ENCODE data around the gene ARL13B. TPM values are rescaled to one million over a fixed set of nuclear protein-coding genes. Genes with fewer than 3 reads are reported as not detected.

ARL13B gene
- total and polyA plus RNA-seq, 2 of the 8 experiments (the other 6 are each of a cell fraction or from before 2014, with no cell fraction given), result 1.5 to 12.7 TPM

- Histone ChIP-seq H3K4me1 (replicated peaks in 1 of 4; ENCODE audit: control insufficient read depth in 3 of 4, insufficient read depth in 4 of 4, low read length in 3 of 4) (no peaks in the 10 kb centered on the region), H3K18ac (ENCODE audit: extremely low read depth, low read length) (no peak overlapping the region), H3K27ac (ENCODE audit: low read depth, low read length) (no peak overlapping the region), H3K36me3 (ENCODE audit: control insufficient read depth in 2 of 4, insufficient read depth in 4 of 4, low read length in 3 of 4) (no peaks in the 10 kb centered on the region), H2AK5ac (ENCODE audit: low read depth, low read length) (no peak overlapping the region), H4K20me1 (replicated peaks in 1 of 2; ENCODE audit: control insufficient read depth in 1 of 2, insufficient read depth in 2 of 2, low read length in 2 of 2) (peaks cover 0 to 1% of the 10 kb centered on the region in 2 experiments), H2BK20ac (ENCODE audit: low read length) (no peak overlapping the region), H2BK5ac (ENCODE audit: low read depth, low read length) (no peak overlapping the region), H3K56ac (replicated peaks; ENCODE audit: insufficient read length, low read depth, low read length) (no peak overlapping the region), H2BK15ac (ENCODE audit: low read length) (no peak overlapping the region), H3K23me2 (ENCODE audit: low read depth, low read length) (no peaks in the 10 kb centered on the region), H3K27me3 (replicated peaks in 1 of 4; ENCODE audit: control insufficient read depth in 3 of 4, extremely low read depth in 1 of 4, insufficient read depth in 3 of 4, low read length in 3 of 4) (no peaks in the 10 kb centered on the region), H3K4me3 (ENCODE audit: extremely low read depth in 1 of 4, insufficient read depth in 2 of 4, low read depth in 3 of 4, low read length in 4 of 4) (no peak overlapping the region), H4K91ac (replicated peaks; ENCODE audit: insufficient read length, low read length) (no peak overlapping the region), H3K9me3 (ENCODE audit: insufficient read depth in 2 of 2, low read depth in 1 of 2, low read length in 1 of 2) (no peaks in the 10 kb centered on the region), H4K5ac (ENCODE audit: insufficient read length, low read depth, low read length) (no peak overlapping the region), H2BK12ac (ENCODE audit: low read depth, low read length) (no peak overlapping the region), H3K4me2 (ENCODE audit: insufficient read depth in 1 of 2, low read depth in 2 of 2, low read length in 2 of 2) (no peak overlapping the region), H3K79me2 (ENCODE audit: control insufficient read depth in 1 of 2, insufficient read depth in 2 of 2, low read length in 2 of 2) (no peaks in the 10 kb centered on the region), H3K23ac (ENCODE audit: insufficient read length) (no peak overlapping the region), H2AFZ (ENCODE audit: low read length) (no peak overlapping the region), H3K4ac (replicated peaks; ENCODE audit: insufficient read length, low read depth, low read length) (no peak overlapping the region), H3K79me1 (ENCODE audit: low read depth, low read length) (no peaks in the 10 kb centered on the region), H4K8ac (ENCODE audit: extremely low read depth, insufficient read depth, low read length) (no peak overlapping the region), H2BK120ac (replicated peaks; ENCODE audit: low read depth, low read length) (no peak overlapping the region), H3K9ac (replicated peaks in 1 of 4; ENCODE audit: extremely low read depth in 1 of 4, low read depth in 3 of 4, low read length in 3 of 4) (no peak overlapping the region), H3K14ac (ENCODE audit: insufficient read length) (no peak overlapping the region)
- DNase-seq (ENCODE audit: low read depth in 1 of 2, low spot score in 2 of 2) (no peak), FAIRE-seq (no peak)
- CTCF ChIA-PET (ENCODE audit: partially characterized antibody), result no interaction called here
- 96% methylated on average over 2 of the region's 2 CpGs; no CpG with 5 or more reads in 1 of the 2 experiments for WGBS, 2 experiments (ENCODE audit: extremely low coverage in 1 of 2, insufficient coverage in 1 of 2, insufficient read length in 1 of 2, insufficient replicate concordance in 2 of 2, low coverage in 1 of 2, low lambda C conversion rate in 2 of 2, missing lambda C conversion rate in 1 of 2)
- TF ChIP-seq CTCF (IDR thresholded peaks at IDR 0.05; ENCODE audit: control extremely low read depth in 1 of 3, insufficient read depth in 1 of 3, low read depth in 1 of 3, low read length in 3 of 3) (no peak), RNF2 (IDR thresholded peaks at IDR 0.05; ENCODE audit: borderline replicate concordance, low read depth, low read length, missing control alignments, poor library complexity, severe bottlenecking) (no peak), CHD1 (IDR thresholded peaks at IDR 0.05; ENCODE audit: low read depth, low read length) (no peak), TAF7 (optimal IDR thresholded peaks at IDR 0.05; ENCODE audit: borderline replicate concordance, low read depth, low read length) (no peak)
- POLR2A ChIA-PET (ENCODE audit: partially characterized antibody), result no interaction called here
Measured at GRCh38 chr3:94009608-94010007, 29.7 kb downstream of the ARL13B start.
